Hepatocyte (in vitro differentiated cells): ENCODE data around the gene CFH. TPM values are rescaled to one million over a fixed set of nuclear protein-coding genes. Genes with fewer than 3 reads are reported as not detected.

Source experiments
- DNase-seq: peaks from one replicate; pipeline ENCODE4 v3.0.0-alpha.2; 2016; ENCODE audit warnings: low spot score
- H2AFZ ChIP-seq: fragments of 200-600 bp; sonication (generic); 2 replicates; pipeline ENCODE4 v1.6.0; 2016; ENCODE audit warnings: antibody characterized with exemption, mild to moderate bottlenecking
- H3K27ac ChIP-seq: fragments of 200-600 bp; sonication (generic); 2 replicates; pipeline ENCODE4 v1.5.1; 2016; ENCODE audit warnings: mild to moderate bottlenecking
- H3K27me3 ChIP-seq: fragments of 200-600 bp; sonication (generic); 2 replicates; pipeline ENCODE4 v1.6.1; 2016
- H3K36me3 ChIP-seq: fragments of 200-600 bp; sonication (generic); replicated peaks from 2 replicates; pipeline ENCODE4 v1.5.1; 2016; ENCODE audit warnings: low read depth; ENCODE audit not compliant: insufficient read depth
- H3K4me1 ChIP-seq: fragments of 200-600 bp; sonication (generic); 2 replicates; pipeline ENCODE4 v1.5.1; 2016; ENCODE audit warnings: mild to moderate bottlenecking, moderate library complexity; ENCODE audit not compliant: insufficient read depth
- H3K4me2 ChIP-seq: fragments of 200-600 bp; sonication (generic); 2 replicates; pipeline ENCODE4 v1.6.0; 2016
- H3K4me3 ChIP-seq: fragments of 200-600 bp; sonication (generic); 2 replicates; pipeline ENCODE4 v1.5.1; 2016; ENCODE audit warnings: mild to moderate bottlenecking
- H3K79me2 ChIP-seq: fragments of 200-600 bp; sonication (generic); 2 replicates; pipeline ENCODE4 v1.6.0; 2017; ENCODE audit warnings: mild to moderate bottlenecking
- H3K9me2 ChIP-seq: fragments of 200-600 bp; sonication (generic); replicated peaks from 2 replicates; pipeline ENCODE4 v1.6.0; 2017; ENCODE audit warnings: mild to moderate bottlenecking; ENCODE audit not compliant: insufficient read depth
- H3K9me3 ChIP-seq: fragments of 200-600 bp; sonication (generic); 2 replicates; pipeline ENCODE4 v1.5.1; 2016; ENCODE audit warnings: low read depth, mild to moderate bottlenecking
- H4K20me1 ChIP-seq: fragments of 200-600 bp; sonication (generic); 2 replicates; pipeline ENCODE4 v1.6.0; 2016; ENCODE audit warnings: mild to moderate bottlenecking; ENCODE audit not compliant: insufficient read depth, poor library complexity, severe bottlenecking
- CTCF ChIP-seq: fragments of 200-600 bp; sonication (generic); IDR thresholded peaks from 2 replicates; pipeline ENCODE4 v1.5.1; 2016; ENCODE audit warnings: antibody characterized with exemption, mild to moderate bottlenecking; ENCODE audit not compliant: poor library complexity
- EZH2 ChIP-seq: fragments of 200-600 bp; sonication (generic); IDR thresholded peaks from 2 replicates; pipeline ENCODE4 v1.6.1; 2016; ENCODE audit warnings: antibody characterized with exemption, mild to moderate bottlenecking, borderline replicate concordance
- EZH2phosphoT487 ChIP-seq: fragments of 200-600 bp; sonication (generic); IDR thresholded peaks from one replicate; pipeline ENCODE4 v1.6.1; 2018; ENCODE audit warnings: antibody characterized with exemption, mild to moderate bottlenecking, low read depth, moderate library complexity; ENCODE audit not compliant: unreplicated experiment, severe bottlenecking
- WGBS: methylation state at CpG from one replicate; pipeline ENCODE4 v1.1.6; 2016; ENCODE audit warnings: low lambda C conversion rate; ENCODE audit errors: missing lambda C conversion rate; 5-methylcytosine and 5-hydroxymethylcytosine counted together
- polyA plus RNA-seq: library from polyadenylated mRNA; unstranded; fragments of >200 nt; fragmentation: Nextera tagmentation; extraction: Ambion mirVana; gene quantifications from 2 replicates; pipeline ENCODE4 v1.2.1, GENCODE V29; 2016
- total RNA-seq: library from RNA; depleted of rRNA; stranded (reverse); fragments of >200 nt; gene quantifications from 2 replicates; pipeline ENCODE4 v1.2.3, GENCODE V29; 2014

Gene CFH
- total and polyA plus RNA-seq, 2 experiments from 2014 or later: 63.2 to 138 TPM

- DNase-seq: no peak
- H4K20me1 ChIP-seq: no peaks in the 10 kb centered on the region
- H3K4me2 ChIP-seq: no peak overlapping the region
- TF ChIP-seq EZH2: no peak
- no peak for TF ChIP-seq CTCF
- no peak for TF ChIP-seq EZH2phosphoT487
- WGBS: 85% methylated on average over 2 of the region's 2 CpGs
- H3K27me3 ChIP-seq: no peaks in the 10 kb centered on the region
- no peaks in the 10 kb centered on the region for H3K9me3 ChIP-seq
- no peak overlapping the region for H3K27ac ChIP-seq
- H3K79me2 ChIP-seq: no peaks in the 10 kb centered on the region
- H3K9me2 ChIP-seq: no peaks in the 10 kb centered on the region
- no peaks in the 10 kb centered on the region for H3K4me1 ChIP-seq
- H3K36me3 ChIP-seq: no peaks in the 10 kb centered on the region
- no peak overlapping the region for H3K4me3 ChIP-seq
- H2AFZ ChIP-seq: no peak overlapping the region
These were observed 28.3 kb downstream of the CFH start for GRCh38 chr1:196680107-196680506.

- Histone ChIP-seq H3K9me3 (no peaks in the 10 kb centered on the region), H3K79me2 (no peaks in the 10 kb centered on the region), H3K36me3 (no peaks in the 10 kb centered on the region), H3K27ac (no peak overlapping the region), H3K4me2 (no peak overlapping the region), H2AFZ (no peak overlapping the region), H3K9me2 (no peaks in the 10 kb centered on the region), H3K27me3 (no peaks in the 10 kb centered on the region), H3K4me3 (no peak overlapping the region), H3K4me1 (no peaks in the 10 kb centered on the region), H4K20me1 (no peaks in the 10 kb centered on the region)
- WGBS: 97% methylated on average over 4 of the region's 4 CpGs
- TF ChIP-seq EZH2phosphoT487: no peak
- no peak for TF ChIP-seq EZH2
- TF ChIP-seq CTCF: no peak
- DNase-seq: no peak
These were observed 32.6 kb downstream of the CFH start for GRCh38 chr1:196684476-196684875.

GRCh38 chr1:196685506-196685905 is 33.7 kb downstream of the CFH start:
- H3K79me2 ChIP-seq: no peaks in the 10 kb centered on the region
- H3K27ac ChIP-seq: no peak overlapping the region
- no peak overlapping the region for H3K4me2 ChIP-seq
- H4K20me1 ChIP-seq: no peaks in the 10 kb centered on the region
- no peaks in the 10 kb centered on the region for H3K36me3 ChIP-seq
- no peaks in the 10 kb centered on the region for H3K27me3 ChIP-seq
- H3K9me3 ChIP-seq: no peaks in the 10 kb centered on the region
- H3K4me3 ChIP-seq: no peak overlapping the region
- no peak overlapping the region for H2AFZ ChIP-seq
- TF ChIP-seq EZH2 (no peak), CTCF (no peak), EZH2phosphoT487 (no peak)
- DNase-seq: no peak
- H3K9me2 ChIP-seq: no peaks in the 10 kb centered on the region
- H3K4me1 ChIP-seq: no peaks in the 10 kb centered on the region
- 94% methylated on average over 1 of the region's 1 CpG for WGBS

GRCh38 chr1:196689001-196689400 is 37.2 kb downstream of the CFH start:
- WGBS: 97% methylated on average over 3 of the region's 3 CpGs
- no peaks in the 10 kb centered on the region for H3K9me2 ChIP-seq
- no peaks in the 10 kb centered on the region for H3K27me3 ChIP-seq
- no peak overlapping the region for H3K4me2 ChIP-seq
- no peak for TF ChIP-seq EZH2phosphoT487
- DNase-seq: no peak
- H3K36me3 ChIP-seq: no peaks in the 10 kb centered on the region
- no peak overlapping the region for H3K27ac ChIP-seq
- no peak overlapping the region for H2AFZ ChIP-seq
- H3K4me3 ChIP-seq: no peak overlapping the region
- no peaks in the 10 kb centered on the region for H4K20me1 ChIP-seq
- no peaks in the 10 kb centered on the region for H3K9me3 ChIP-seq
- no peaks in the 10 kb centered on the region for H3K4me1 ChIP-seq
- H3K79me2 ChIP-seq: no peaks in the 10 kb centered on the region
